ENCODE results near the gene ADH4.

Gene ADH4

DNA sequence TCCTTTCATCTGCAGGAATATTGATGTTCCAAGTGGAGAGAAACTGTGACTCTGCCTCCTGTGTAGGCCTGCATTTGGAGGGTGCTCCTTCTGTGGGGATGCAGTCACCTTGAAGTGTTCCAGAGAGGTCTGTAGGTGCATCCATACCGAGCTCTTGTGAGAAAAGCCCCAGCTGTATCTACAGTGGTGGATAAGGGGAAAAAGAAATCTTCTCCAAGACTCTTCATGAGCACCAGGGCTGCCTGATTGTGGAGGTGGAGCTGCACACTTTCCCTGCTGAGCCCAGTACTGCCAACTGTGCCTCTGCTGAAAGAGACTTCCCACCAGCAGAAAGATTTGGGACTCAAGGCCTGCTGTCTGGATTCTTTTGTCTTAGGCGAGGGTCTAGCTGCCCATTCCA lies 35.1 kb upstream of the ADH4 start:
- ChIA-PET CTCF (no interaction called here), POLR2A (no interaction called here)

DNA sequence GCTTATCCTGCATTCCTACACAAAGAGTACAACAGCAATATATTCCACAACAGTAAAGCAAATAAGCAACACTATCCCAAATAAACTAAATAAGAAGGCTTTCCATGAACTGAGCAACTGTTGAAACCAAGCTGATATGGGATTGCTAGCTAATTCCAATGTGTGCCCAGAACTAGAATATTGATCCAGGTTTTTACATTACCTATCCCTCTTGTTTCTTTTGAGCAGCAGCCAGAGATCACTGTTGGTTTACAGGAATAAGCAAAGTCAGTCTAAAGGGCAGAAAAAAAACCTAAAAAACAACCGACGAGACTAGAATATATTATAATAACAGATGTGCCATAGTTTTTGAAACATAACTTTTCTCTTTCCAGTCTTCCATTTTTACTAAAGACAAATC lies 22.4 kb upstream of the ADH4 start:
- TF ChIP-seq, protein P1, sequence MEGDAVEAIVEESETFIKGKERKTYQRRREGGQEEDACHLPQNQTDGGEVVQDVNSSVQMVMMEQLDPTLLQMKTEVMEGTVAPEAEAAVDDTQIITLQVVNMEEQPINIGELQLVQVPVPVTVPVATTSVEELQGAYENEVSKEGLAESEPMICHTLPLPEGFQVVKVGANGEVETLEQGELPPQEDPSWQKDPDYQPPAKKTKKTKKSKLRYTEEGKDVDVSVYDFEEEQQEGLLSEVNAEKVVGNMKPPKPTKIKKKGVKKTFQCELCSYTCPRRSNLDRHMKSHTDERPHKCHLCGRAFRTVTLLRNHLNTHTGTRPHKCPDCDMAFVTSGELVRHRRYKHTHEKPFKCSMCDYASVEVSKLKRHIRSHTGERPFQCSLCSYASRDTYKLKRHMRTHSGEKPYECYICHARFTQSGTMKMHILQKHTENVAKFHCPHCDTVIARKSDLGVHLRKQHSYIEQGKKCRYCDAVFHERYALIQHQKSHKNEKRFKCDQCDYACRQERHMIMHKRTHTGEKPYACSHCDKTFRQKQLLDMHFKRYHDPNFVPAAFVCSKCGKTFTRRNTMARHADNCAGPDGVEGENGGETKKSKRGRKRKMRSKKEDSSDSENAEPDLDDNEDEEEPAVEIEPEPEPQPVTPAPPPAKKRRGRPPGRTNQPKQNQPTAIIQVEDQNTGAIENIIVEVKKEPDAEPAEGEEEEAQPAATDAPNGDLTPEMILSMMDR (IDR thresholded peaks at IDR 0.05; ENCODE audit: insufficient read depth, low read length, missing control alignments), result no peak
- ChIA-PET CTCF (interaction anchor here (0.9 to 1.1 kb wide), 2 partner anchors 238 to 239 kb away, joined by 3 to 4 read pairs; no protein-coding TSS in a partner anchor), POLR2A (no interaction called here)
- no peak overlapping the region for H3K4me3 ChIP-seq (ENCODE audit: low read depth, low read length)
- no peak for DNase-seq (ENCODE audit: low read depth, low spot score)

More for the DNA sequence above, 35.1 kb upstream of the ADH4 start:
- no peak for DNase-seq (ENCODE audit: low read depth, low spot score)
- TF ChIP-seq, protein P1 (IDR thresholded peaks at IDR 0.05; ENCODE audit: insufficient read depth, low read length, missing control alignments), result no peak
- no peak overlapping the region for H3K4me3 ChIP-seq (ENCODE audit: low read depth, low read length)

DNA sequence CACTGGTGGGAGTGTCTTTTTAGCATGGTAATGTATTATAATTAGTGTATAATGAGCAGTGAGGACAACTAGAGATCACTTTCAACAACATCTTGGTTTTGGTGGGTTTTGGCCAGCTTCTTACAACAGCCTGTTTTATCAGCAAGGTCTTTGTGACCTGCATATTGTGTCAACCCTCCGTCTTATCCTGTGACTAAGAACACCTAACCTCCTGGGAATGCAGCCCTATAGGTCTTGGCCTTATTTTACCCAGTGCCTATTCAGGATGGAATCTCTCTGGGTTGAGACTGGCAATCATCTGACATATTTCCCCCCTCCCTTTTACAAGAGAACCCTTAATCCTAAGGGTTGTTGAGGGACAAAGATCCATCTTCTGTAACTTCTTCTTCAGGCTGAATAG lies 21.9 kb upstream of the ADH4 start:
- TF ChIP-seq, protein P1 (IDR thresholded peaks at IDR 0.05; ENCODE audit: insufficient read depth, low read length, missing control alignments), result no peak
- H3K4me3 ChIP-seq (ENCODE audit: low read depth, low read length), result no peak overlapping the region
- ChIA-PET CTCF (no interaction called here), POLR2A (no interaction called here)
- DNase-seq (ENCODE audit: low read depth, low spot score), result no peak

DNA sequence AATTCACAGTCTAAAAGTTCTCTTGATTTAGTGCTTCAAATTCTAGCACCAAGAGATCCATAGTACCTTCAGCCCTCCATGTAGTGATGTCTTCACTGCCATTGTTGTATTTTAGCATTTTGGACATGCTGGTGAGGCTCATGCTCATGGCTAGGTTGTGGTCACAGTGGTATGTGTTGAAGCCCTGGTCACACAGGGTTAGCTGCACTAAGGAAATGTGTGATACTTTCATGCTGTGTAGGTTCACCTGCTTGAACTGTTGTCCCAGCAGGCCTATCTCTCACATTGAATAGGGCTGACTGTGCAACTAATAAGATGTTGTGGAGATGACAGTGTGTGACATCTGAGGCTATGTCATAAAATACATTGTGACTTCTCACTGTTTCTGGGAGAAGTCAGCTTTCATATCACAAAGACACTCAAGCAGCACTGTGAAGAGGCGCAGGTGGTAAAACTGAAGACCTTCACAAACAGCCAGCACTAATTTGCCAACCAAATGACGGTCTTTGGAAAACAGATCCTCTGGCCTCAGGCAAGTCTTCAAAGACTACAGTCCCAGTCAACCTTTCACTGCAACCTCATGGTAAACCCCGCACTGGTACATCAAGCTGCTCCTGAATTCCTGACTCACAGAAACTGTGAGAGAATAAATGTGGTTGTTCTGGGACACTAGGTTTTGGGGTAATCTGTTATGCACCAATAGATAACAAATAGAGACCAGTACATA lies 17.4 kb upstream of the ADH4 start:
- H3K4me3 ChIP-seq (ENCODE audit: low read depth, low read length), result no peak overlapping the region
- DNase-seq (ENCODE audit: low read depth, low spot score), result no peak
- CTCF ChIA-PET, result interaction anchor here (1.0 to 2.4 kb wide), 2 partner anchors 243 to 250 kb away, joined by 3 to 7 read pairs; no protein-coding TSS in a partner anchor
- POLR2A ChIA-PET, result no interaction called here
- TF ChIP-seq, protein P1 (IDR thresholded peaks at IDR 0.05; ENCODE audit: insufficient read depth, low read length, missing control alignments), result no peak

DNA sequence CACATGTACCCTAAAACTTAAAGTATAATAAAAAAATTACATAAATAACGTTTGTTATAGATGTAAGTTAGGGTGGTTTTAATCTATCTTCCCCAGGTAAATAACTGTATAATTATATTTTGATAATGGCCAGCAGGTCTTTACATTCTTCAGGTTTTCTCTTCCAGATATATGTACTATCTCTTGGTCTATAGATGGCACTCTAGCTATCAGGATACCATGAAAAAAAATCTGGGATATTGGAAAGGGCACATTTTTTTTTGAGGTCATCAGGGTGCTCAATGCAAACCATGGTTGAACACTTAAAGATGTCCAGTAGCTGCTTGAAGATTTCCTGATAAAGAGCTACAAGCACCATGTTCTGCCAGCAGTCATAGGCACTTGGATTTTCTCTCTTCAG lies 15.6 kb upstream of the ADH4 start:
- no peak for DNase-seq (ENCODE audit: low read depth, low spot score)
- H3K4me3 ChIP-seq (ENCODE audit: low read depth, low read length), result no peak overlapping the region
- TF ChIP-seq, protein P1 (IDR thresholded peaks at IDR 0.05; ENCODE audit: insufficient read depth, low read length, missing control alignments), result no peak
- POLR2A ChIA-PET, result no interaction called here
- CTCF ChIA-PET, result interaction anchor here (1.6 to 2.4 kb wide), 2 partner anchors 18 to 245 kb away, joined by 3 to 7 read pairs; no protein-coding TSS in a partner anchor

DNA sequence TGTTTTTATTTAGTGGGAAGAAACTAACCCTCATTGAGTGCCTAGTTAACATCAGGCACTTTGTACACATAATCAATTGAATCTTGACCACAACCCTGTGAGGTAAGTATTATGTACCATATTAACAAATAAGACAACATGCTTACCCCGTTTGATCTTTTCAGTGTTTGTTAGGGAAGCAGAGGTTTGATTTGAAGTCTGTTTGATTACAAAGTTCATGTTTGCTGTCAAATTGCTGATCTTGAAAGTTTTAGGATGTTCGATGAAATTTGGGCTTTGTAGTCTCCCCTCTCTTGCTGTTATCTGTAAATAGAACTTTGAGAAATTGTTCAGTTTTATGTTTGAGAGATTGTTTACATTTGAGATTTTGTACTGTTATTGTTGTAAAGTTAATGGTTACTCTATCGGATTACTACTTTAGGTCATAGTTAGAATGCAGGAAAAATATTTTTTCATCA lies 13.4 kb upstream of the ADH4 start:
- ChIA-PET CTCF (no interaction called here), POLR2A (no interaction called here)
- TF ChIP-seq, protein P1 (IDR thresholded peaks at IDR 0.05; ENCODE audit: insufficient read depth, low read length, missing control alignments), result no peak
- DNase-seq (ENCODE audit: low read depth, low spot score), result no peak
- H3K4me3 ChIP-seq (ENCODE audit: low read depth, low read length), result no peak overlapping the region
